Measurements from ENCODE around the gene GABRB3.

GABRB3 gene

GRCh38 chr15:26767169-26767670 is 5.6 kb downstream of the GABRB3 start:
- H3K4me3 ChIP-seq (replicated peaks; ENCODE audit: low read depth, low read length): no peak overlapping the region
- TF ChIP-seq CTCF (IDR thresholded peaks at IDR 0.05; ENCODE audit: low read length, missing control alignments): no peak
- no peak for DNase-seq (ENCODE audit: low read depth)

- H3K4me3 ChIP-seq (replicated peaks; ENCODE audit: low read depth, low read length): no peak overlapping the region
- TF ChIP-seq CTCF (IDR thresholded peaks at IDR 0.05; ENCODE audit: low read length, missing control alignments): no peak
- DNase-seq (ENCODE audit: low read depth): no peak
These were observed 6.6 kb downstream of the GABRB3 start for GRCh38 chr15:26766262-26766661.

- no peak for DNase-seq (ENCODE audit: low read depth)
- TF ChIP-seq CTCF (IDR thresholded peaks at IDR 0.05; ENCODE audit: low read length, missing control alignments): no peak
- H3K4me3 ChIP-seq (replicated peaks; ENCODE audit: low read depth, low read length): no peak overlapping the region
These were observed 12.9 kb downstream of the GABRB3 start for GRCh38 chr15:26759986-26760385.

- no peak overlapping the region for H3K4me3 ChIP-seq (replicated peaks; ENCODE audit: low read depth, low read length)
- no peak for DNase-seq (ENCODE audit: low read depth)
- no peak for TF ChIP-seq CTCF (IDR thresholded peaks at IDR 0.05; ENCODE audit: low read length, missing control alignments)
These were observed 14.8 kb downstream of the GABRB3 start for GRCh38 chr15:26758079-26758478.

GRCh38 chr15:26757141-26757540 is 15.7 kb downstream of the GABRB3 start:
- H3K4me3 ChIP-seq (replicated peaks; ENCODE audit: low read depth, low read length): no peak overlapping the region
- no peak for TF ChIP-seq CTCF (IDR thresholded peaks at IDR 0.05; ENCODE audit: low read length, missing control alignments)
- no peak for DNase-seq (ENCODE audit: low read depth)

GRCh38 chr15:26744894-26745293 is 28.0 kb downstream of the GABRB3 start:
- no peak for TF ChIP-seq CTCF (IDR thresholded peaks at IDR 0.05; ENCODE audit: low read length, missing control alignments)
- no peak for DNase-seq (ENCODE audit: low read depth)
- H3K4me3 ChIP-seq (replicated peaks; ENCODE audit: low read depth, low read length): no peak overlapping the region

- TF ChIP-seq CTCF (IDR thresholded peaks at IDR 0.05; ENCODE audit: low read length, missing control alignments): no peak
- DNase-seq (ENCODE audit: low read depth): no peak
- H3K4me3 ChIP-seq (replicated peaks; ENCODE audit: low read depth, low read length): no peak overlapping the region
These were observed 33.1 kb downstream of the GABRB3 start for GRCh38 chr15:26739791-26740190.
